Stimulated activated CD4-positive, alpha-beta T cell treated with anti-CD3 and anti-CD28 coated beads, TNF-alpha, amount 100 ng/mL, for 48 hours (primary cell): ENCODE data around the gene TCF4.

Source experiments
- DNase-seq, 3 donors: peaks; one replicate each; pipeline ENCODE4 v3.0.0-alpha.2; 2020; ENCODE audit warnings: low read depth in 3 of 3

The TCF4 gene

GRCh38 chr18:55384551-55385275 is 203.3 kb downstream of the TCF4 start:
- DNase-seq, result no peak

DNA sequence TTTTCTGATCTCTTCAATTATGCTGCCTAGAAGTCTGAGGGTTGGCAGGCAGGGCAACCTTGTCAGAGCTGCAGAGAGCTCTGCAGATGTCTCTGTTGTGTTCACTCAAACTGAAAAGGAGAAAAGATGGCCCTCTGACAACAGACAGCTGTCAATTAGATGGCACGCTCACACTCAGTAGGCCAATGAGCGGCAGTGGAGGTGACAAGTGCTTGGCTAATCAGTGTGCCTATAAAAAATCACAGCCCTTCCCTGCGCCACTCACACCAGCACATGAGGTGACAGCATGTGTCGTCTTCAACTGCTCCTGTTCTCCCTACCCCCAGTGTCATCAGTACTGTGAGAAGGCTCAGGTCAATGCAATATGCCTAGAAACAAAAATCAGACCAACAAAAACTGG is 203.9 kb downstream of the TCF4 start:
- no peak for DNase-seq

- no peak for DNase-seq
Observed at GRCh38 chr18:55382277-55382805, 205.7 kb downstream of the TCF4 start.

DNA sequence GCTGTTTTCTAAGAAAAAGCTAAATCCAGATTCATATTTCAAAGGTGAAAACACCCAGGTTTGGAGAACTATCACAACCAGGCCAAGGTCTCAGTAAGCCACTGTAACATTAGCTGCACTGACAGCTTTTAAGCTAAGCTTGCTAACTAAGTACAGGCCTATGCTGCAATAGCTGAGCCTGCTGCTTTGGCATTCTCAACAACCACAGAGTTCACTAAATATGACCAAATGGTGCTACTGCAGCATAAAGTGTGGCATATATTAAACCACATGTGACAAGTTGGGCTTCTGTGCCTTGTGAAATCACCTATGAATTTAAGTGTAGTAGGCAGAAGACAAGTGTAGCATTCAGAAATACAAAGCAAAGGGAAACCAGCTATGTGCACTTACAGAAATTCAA is 206.7 kb downstream of the TCF4 start:
- DNase-seq, result no peak

GRCh38 chr18:55380589-55380988 is 207.4 kb downstream of the TCF4 start:
- no peak for DNase-seq

DNA sequence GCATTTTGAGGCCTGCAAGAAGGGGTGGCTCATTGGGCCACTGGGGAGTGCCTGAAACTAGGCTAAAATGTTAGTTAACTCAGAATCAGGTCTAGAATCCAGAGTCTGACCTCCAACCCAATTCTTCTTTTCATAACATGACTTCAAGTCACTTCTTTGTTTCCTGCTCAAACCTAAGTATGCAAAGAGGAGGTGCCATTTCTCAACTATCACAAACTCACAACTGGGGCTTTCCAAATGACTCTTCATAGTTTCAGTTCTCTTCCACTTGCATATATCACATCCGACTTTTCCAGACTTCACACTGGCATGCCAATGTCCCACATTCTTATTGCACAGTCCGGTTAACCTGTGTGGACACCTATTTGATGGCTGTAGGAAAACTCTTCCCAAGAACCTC is 211.6 kb downstream of the TCF4 start:
- no peak for DNase-seq

DNA sequence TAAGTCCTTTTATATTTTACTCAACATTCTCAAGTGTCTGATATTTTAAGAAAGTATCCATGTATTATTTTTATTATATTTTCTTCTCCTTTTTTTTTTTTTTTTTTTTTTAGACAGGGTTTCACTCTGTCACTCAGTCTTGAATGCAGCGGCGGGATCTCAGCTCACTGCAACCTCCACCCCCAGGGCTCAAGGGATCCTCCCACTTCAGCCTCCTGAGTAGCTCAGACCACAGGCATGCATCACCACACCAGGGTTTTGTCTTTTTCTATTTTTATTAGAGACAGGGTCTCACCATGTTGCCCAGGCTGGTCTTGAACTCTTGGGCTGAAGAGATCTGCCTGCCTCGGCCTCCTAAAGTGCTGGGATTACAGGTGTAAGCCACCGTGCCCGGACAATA is 212.1 kb downstream of the TCF4 start:
- DNase-seq, result no peak

DNA sequence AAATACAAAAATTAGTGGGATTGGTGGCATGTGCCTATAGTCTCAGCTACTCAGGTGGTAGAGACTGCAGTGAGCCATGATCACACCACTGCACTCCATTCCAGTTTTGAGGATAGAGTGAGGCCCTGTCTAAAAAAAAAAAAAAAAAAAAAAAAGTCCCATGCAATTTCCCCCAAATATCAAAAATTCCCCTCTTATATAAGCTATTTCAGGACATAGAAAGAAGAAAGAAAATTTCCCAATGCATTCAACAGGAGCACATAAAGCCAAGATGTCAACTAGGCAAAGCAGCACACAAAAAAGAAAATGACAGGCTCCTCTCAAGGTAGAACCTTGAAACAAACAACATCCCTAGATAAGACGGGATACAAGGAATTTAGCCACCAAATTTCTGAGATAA is 213.3 kb downstream of the TCF4 start:
- no peak for DNase-seq

- DNase-seq, result no peak
Observed at GRCh38 chr18:55372209-55372608, 215.8 kb downstream of the TCF4 start.

GRCh38 chr18:55370936-55371335 is 217.1 kb downstream of the TCF4 start:
- DNase-seq, result no peak

- no peak for DNase-seq
Observed at GRCh38 chr18:55369346-55369745, 218.6 kb downstream of the TCF4 start.

DNA sequence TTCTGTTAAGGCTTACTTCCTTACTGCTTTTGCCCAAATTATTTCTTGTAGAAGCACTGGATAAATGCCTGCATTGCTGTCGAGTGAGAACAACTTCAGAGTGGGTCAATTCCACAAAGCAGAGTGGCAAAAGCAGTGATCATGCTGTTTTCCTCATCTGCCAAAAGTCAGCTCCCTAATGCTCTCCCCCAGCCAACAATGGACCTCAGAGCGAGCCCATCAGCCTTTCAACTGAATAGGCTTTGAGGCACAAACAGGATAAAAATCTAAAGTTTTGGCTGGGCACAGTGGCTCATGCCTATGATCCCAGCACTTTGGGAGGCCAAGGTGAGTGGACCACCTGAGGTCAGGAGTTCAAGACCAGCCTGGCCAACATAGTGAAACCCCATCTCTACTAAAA is 222.7 kb downstream of the TCF4 start:
- DNase-seq, result no peak

- no peak for DNase-seq
Observed at GRCh38 chr18:55362303-55362702, 225.7 kb downstream of the TCF4 start.

DNA sequence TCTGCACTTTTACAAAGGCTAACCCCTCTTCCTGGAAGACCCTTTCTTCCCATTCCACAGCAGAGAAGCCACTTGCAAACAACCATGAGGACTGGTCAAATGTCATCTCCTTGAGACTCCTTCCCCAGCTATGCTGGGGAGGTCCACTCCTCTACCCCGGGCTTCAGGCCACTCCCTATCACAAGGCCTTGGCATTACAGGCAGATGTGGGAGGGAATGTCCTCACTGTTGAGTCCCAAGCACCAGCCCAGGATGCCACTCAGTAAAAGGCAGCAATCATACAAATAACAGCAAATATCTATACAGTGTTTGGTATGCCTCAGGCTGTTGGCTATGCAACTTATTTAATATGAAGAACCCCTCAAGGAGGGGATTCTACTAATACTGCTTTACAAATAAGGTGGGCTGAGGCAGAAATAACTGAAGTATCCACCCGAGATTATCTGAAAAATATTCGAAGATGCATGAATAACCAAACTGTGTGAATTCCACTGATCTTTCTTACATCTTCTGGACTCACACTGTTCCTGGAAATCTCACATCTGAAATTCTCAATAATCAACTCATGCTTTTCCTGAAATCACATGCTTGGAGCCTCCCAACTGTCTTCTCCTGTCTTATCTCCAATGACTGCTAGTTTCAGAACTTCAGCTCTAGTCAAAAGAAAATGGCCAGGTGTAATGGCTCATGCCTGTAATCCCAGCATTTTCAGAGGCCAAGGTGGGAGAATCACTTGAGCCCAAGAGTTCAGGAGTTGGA is 226.3 kb downstream of the TCF4 start:
- no peak for DNase-seq

- DNase-seq, result no peak
Observed at GRCh38 chr18:55360061-55360460, 227.9 kb downstream of the TCF4 start.

- DNase-seq, result no peak
Observed at GRCh38 chr18:55356815-55357214, 231.2 kb downstream of the TCF4 start.

DNA sequence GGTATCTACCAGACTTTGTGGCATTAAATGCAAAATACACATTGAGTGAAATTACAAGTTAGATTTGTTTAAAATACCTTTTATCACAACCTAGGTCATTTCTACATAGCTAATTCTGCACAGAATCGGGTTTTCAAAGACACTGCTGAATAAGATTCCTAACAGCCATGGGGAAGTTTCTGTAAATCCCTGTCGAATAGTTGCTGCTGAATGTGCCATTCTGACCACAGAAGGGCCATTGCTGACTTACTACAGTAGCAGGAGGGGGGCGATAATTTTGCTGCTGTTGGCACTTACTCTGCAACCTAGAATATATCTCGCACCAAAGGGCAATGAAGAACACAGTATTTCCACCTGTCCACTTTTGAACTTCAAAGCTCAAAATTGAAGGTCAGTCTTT is 232.8 kb downstream of the TCF4 start:
- no peak for DNase-seq

DNA sequence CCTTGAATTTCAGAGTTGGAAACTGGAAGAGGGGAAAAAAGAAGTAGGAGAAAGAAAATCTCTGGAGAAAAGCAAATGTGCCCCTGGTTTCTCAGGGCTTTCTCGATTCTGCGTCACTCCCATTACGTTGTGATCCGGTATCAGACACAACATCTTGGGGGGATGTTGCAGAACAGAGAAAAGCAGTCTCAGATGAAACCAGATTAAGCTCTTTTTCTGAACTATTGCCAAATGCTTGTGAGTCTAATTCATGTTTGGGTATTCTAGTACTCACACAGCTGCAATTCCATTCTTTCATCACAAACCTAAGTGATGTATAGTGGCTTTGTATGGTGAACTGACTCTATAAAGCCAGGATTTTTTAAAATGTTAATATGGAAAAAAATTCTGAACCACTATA is 233.2 kb downstream of the TCF4 start:
- no peak for DNase-seq

DNA sequence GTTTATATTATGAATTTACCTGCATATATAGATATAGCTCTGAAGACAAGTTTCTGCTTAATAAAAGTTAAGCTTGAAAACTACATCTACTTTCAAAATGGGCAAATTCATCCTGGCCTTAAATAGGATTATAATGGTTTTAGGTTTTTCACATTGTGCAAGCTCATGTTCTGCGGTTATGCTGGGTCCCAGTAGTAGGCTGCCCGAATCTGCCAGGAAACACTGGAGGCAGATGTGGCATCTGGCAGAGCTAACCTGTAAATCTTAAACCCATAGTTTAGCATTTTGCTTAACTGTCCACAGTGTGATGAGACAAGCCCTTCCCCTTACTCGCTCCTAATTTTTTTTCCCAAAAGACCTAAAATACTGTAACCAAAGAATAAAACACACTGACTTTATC is 234.2 kb downstream of the TCF4 start:
- DNase-seq, result no peak

- DNase-seq, result no peak
Observed at GRCh38 chr18:55353391-55353790, 234.6 kb downstream of the TCF4 start.

DNA sequence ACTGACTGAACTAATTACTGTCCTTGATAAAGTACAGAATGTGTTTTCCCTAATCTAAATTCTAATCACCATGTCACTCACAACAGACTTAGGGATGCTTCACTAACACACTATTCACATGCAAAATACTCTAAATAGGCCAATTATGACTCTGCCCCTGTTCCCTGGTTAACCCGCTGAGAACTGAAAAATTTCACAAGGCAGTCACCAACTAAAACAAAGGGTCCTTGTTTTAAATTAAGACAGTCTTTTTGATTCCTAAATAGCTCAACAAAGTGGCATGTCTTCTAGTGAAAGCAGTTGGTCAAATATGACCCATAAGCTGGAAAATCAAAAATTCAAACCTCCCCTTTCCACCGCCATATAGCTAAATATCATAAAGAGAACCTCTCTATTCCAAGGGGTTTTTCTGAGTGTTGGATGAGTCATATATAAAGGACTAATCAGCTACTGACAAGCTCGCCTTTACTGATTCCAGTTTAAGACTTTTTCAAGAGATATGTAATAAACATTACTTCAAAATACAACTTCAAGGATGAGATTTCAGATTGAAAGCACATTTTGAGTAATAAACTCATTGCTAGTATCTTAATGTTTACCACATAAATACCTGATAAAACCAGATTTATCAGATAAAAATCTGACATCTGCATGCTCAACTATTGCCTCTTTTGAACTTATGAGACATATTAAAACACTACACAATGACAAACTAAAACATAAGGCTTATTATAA is 235.8 kb downstream of the TCF4 start:
- DNase-seq, result no peak

DNA sequence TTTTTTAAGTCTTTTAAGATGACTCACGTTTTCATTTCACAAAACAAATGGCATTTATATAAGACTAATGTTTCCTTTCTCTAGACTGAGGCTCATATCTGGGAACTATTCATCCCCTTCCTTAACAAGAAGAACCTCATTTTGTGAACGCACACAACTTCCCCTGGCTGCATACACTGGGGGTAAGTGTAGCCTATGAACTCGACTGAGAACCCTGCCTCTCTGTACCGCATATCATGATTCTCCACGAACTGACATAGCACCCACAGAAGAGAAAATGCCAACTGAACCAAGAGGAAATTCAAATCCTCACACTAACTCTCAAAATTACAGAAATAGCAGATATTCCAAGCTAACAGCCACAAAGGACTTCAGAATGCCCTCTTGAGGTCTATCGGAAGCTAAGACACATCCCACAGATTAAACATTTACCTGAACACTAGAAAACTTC is 236.7 kb downstream of the TCF4 start:
- DNase-seq, result no peak

- no peak for DNase-seq
Observed at GRCh38 chr18:55349685-55350084, 238.3 kb downstream of the TCF4 start.
